Effector memory CD4-positive, alpha-beta T cell (primary cell): ENCODE measurements around the gene LZTFL1.

ENCODE experiments used
- DNase-seq, 3 donors: peaks; one replicate each; pipeline ENCODE4 v3.0.0-alpha.2; 2020
- H3K27ac ChIP-seq: 2 replicates; pipeline ENCODE4 v1.7.0; 2013; ENCODE audit warnings: mild to moderate bottlenecking, low read length, moderate library complexity; ENCODE audit not compliant: insufficient read depth, poor library complexity, severe bottlenecking
- H3K27me3 ChIP-seq: replicated peaks from 2 replicates; pipeline ENCODE4 v1.7.0; 2013; ENCODE audit warnings: mild to moderate bottlenecking, low read length; ENCODE audit not compliant: insufficient read depth, control insufficient read depth, poor library complexity, severe bottlenecking
- H3K36me3 ChIP-seq: 2 replicates; pipeline ENCODE4 v1.7.0; 2013; ENCODE audit warnings: mild to moderate bottlenecking, low read length, moderate library complexity; ENCODE audit not compliant: control insufficient read depth, insufficient read depth
- H3K4me1 ChIP-seq: 2 replicates; pipeline ENCODE4 v1.7.0; 2013; ENCODE audit warnings: low read length, mild to moderate bottlenecking; ENCODE audit not compliant: control insufficient read depth, insufficient read depth, poor library complexity, severe bottlenecking
- H3K4me3 ChIP-seq: 2 replicates; pipeline ENCODE4 v1.7.0; 2013; ENCODE audit warnings: low read length, low read depth, mild to moderate bottlenecking; ENCODE audit not compliant: insufficient read depth, poor library complexity, severe bottlenecking
- H3K9me3 ChIP-seq: 2 replicates; pipeline ENCODE4 v1.7.0; 2013; ENCODE audit warnings: mild to moderate bottlenecking, low read length, moderate library complexity; ENCODE audit not compliant: control insufficient read depth

LZTFL1 gene

DNA sequence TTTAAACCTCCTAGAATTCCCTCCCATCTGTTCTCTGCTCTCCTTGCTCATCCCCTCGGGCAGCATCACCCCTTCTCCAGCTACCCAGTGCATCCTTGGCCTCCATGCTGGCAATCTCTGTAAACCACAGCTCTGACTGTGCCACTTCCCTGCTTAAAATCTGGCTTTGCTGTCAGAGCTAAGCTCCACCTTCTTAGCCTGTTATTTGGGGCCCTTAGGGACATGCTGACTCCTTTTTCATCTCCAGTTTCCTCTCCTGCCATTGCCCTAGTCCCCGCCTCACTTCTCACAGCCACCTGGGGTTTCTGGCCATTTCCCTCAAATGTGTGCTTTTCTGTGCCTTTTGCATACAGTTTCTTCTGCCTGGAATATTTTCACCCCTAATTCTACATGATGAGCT is 51.3 kb downstream of the LZTFL1 start:
- Histone ChIP-seq H3K4me3 (no peak overlapping the region), H3K27ac (no peak overlapping the region), H3K9me3 (no peaks in the 10 kb centered on the region), H3K27me3 (peaks cover 10% of the 10 kb centered on the region), H3K4me1 (no peaks in the 10 kb centered on the region), H3K36me3 (no peaks in the 10 kb centered on the region)
- no peak for DNase-seq

DNA sequence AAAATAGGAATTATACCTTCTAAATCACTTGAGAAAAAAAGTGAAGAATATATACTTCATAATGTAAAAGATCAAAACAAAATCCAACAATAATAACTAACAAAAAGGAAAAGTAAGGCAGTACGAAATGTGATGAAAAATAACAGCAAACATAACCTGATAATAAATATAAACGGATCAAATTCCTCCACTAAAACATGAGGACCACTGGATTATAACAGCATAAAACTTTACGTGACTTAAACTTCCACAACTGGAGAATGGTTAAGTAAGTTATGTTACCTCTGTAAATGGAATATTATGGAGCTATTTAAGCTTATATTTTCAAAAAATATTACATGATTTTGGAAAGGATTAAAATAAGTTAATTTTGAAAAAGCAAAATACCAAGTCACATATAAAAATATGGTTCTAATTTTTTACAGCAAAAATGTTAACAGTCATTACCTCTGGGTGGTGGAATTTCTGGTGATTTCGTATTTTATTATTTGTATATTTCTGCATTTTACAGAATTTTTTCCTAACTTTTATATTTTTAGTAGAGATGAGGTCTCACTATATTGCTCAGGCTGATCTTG is 52.6 kb downstream of the LZTFL1 start:
- H3K27ac ChIP-seq, result no peak overlapping the region
- H3K36me3 ChIP-seq, result no peaks in the 10 kb centered on the region
- H3K4me3 ChIP-seq, result no peak overlapping the region
- no peaks in the 10 kb centered on the region for H3K4me1 ChIP-seq
- no peak for DNase-seq
- H3K27me3 ChIP-seq, result peaks cover 6% of the 10 kb centered on the region
- no peaks in the 10 kb centered on the region for H3K9me3 ChIP-seq

DNA sequence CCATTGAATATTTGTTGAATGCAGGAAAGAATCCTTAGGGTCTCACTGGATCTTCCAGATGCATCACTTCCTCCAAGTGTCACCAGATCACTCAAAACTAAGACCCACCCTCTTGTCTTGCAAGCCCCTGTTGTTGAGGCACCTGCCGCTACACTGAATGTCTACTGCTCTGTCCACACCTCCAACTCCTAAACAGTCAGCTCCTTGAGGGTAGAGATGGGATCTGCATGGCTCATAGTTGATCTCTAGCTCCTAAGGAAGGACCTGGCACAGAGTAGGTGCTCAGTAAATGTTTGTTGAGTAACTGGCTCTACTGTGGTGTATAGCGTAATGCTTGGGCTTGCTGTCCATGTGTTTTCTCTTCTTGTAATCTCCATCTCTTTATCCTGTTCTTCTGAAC is 54.4 kb downstream of the LZTFL1 start:
- H3K9me3 ChIP-seq, result no peaks in the 10 kb centered on the region
- DNase-seq, result no peak
- H3K27me3 ChIP-seq, result no peaks in the 10 kb centered on the region
- no peak overlapping the region for H3K27ac ChIP-seq
- H3K4me1 ChIP-seq, result no peaks in the 10 kb centered on the region
- H3K4me3 ChIP-seq, result no peak overlapping the region
- no peaks in the 10 kb centered on the region for H3K36me3 ChIP-seq

- DNase-seq, result no peak
- Histone ChIP-seq H3K4me1 (no peaks in the 10 kb centered on the region), H3K36me3 (no peaks in the 10 kb centered on the region), H3K27me3 (no peaks in the 10 kb centered on the region), H3K9me3 (no peaks in the 10 kb centered on the region), H3K27ac (no peak overlapping the region), H3K4me3 (no peak overlapping the region)
These were observed 55.0 kb downstream of the LZTFL1 start for GRCh38 chr3:45786801-45787495.

DNA sequence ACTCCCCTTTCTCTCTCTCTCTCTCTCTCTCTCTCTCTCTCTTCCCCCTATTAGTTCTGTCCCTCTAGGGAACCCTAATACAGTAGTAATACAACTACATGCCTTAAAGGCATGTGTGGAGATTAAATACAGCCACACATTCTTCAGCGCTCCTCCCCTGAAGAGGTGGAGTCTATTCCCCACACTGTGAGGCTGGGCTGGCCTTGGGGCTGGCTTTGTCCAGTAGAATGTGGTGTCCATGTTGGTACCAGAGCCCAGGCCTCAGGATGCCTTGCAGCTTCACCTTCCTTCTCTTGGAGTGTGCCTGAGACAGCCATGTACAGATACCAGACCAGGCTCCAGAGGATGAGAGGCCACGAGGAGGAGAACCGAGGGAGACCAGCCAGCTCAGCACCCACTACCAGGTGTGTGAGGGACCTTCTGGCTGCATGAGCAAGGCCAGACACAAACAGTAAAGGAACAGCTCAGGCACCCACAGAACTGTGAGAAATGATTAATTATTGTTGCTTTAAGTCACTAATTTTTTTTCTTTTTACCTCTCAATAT is 56.2 kb downstream of the LZTFL1 start:
- H3K36me3 ChIP-seq, result no peaks in the 10 kb centered on the region
- H3K4me1 ChIP-seq, result no peaks in the 10 kb centered on the region
- H3K4me3 ChIP-seq, result no peak overlapping the region
- no peak overlapping the region for H3K27ac ChIP-seq
- no peak for DNase-seq
- H3K9me3 ChIP-seq, result no peaks in the 10 kb centered on the region
- H3K27me3 ChIP-seq, result no peaks in the 10 kb centered on the region

DNA sequence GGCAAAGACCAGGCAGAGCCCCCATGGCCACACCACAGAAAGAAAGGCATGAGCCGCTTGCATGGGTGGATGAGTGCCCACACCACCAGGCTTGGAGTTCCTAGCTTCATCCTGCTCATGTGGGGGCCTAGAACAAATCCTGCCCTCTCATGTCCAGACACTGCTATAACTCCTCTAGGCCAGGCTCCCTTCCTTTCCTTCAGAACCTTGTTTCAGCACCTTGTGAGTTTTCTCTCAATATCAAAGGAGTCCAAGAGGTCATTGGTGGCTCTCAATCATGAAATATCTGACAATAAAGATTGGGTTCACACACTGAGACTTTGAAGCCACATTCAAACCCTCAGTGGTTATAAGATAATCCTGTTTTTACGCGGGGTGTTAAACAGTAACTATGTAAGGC is 58.3 kb downstream of the LZTFL1 start:
- DNase-seq, result no peak
- Histone ChIP-seq H3K9me3 (no peaks in the 10 kb centered on the region), H3K27ac (no peak overlapping the region), H3K27me3 (no peaks in the 10 kb centered on the region), H3K4me1 (no peaks in the 10 kb centered on the region), H3K36me3 (no peaks in the 10 kb centered on the region), H3K4me3 (no peak overlapping the region)

GRCh38 chr3:45782381-45782780 is 59.5 kb downstream of the LZTFL1 start:
- Histone ChIP-seq H3K36me3 (no peaks in the 10 kb centered on the region), H3K4me1 (no peaks in the 10 kb centered on the region), H3K4me3 (no peak overlapping the region), H3K27me3 (no peaks in the 10 kb centered on the region), H3K27ac (no peak overlapping the region), H3K9me3 (no peaks in the 10 kb centered on the region)
- no peak for DNase-seq

- H3K27me3 ChIP-seq, result no peaks in the 10 kb centered on the region
These were observed 60.1 kb downstream of the LZTFL1 start for GRCh38 chr3:45781841-45782240.

DNA sequence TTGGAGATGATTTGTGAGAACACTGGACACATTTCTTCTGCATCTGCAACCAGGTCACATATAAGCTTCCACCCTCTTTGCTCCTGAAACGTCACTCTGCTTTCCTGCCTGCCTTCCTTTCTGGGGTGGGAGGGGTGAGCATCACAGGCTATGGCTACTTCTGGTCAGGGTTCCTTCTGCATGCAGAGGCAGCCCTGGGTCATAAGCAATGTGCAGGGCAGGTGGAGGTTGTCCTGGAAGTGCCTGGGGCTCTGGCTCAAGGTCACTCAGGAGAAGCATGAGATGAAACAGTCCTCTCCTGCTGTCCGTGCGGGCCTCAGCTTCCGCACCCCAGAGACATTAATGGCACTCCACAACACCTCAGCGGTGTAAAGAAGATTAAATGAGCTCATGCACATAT is 60.6 kb downstream of the LZTFL1 start:
- Histone ChIP-seq H3K4me3 (no peak overlapping the region), H3K4me1 (no peaks in the 10 kb centered on the region), H3K27ac (no peak overlapping the region), H3K36me3 (no peaks in the 10 kb centered on the region), H3K27me3 (no peaks in the 10 kb centered on the region), H3K9me3 (no peaks in the 10 kb centered on the region)
- no peak for DNase-seq

More at GRCh38 chr3:45781841-45782240, 60.1 kb downstream of the LZTFL1 start:
- H3K4me3 ChIP-seq, result no peak overlapping the region
- H3K4me1 ChIP-seq, result no peaks in the 10 kb centered on the region
- H3K36me3 ChIP-seq, result no peaks in the 10 kb centered on the region
- no peak for DNase-seq
- no peaks in the 10 kb centered on the region for H3K9me3 ChIP-seq
- H3K27ac ChIP-seq, result no peak overlapping the region
